T-helper 17 cell (primary cell): ENCODE results near the gene PLXNA4. TPM values are rescaled to one million over a fixed set of nuclear protein-coding genes. Genes with fewer than 3 reads are reported as not detected.

Experiments used
- ATAC-seq: fragments of 150-1000 bp; cut with Tn5 transposase; 2 replicates; pipeline ENCODE4 v1.10.0; 2021; ENCODE audit warnings: mild to moderate bottlenecking, moderate library complexity
- DNase-seq, 3 donors: peaks; one replicate each; pipeline versions ENCODE4 v3.0.0 to v3.0.0-alpha.2; 2020 to 2021
- H3K9me3 ChIP-seq: one replicate; pipeline ENCODE4 v1.7.0; 2013; ENCODE audit warnings: low read length, mild to moderate bottlenecking; ENCODE audit not compliant: control insufficient read depth, poor library complexity, severe bottlenecking
- H3K27ac Mint-ChIP-seq: one replicate; pipeline ENCODE4 v1.8.0; 2022; ENCODE audit warnings: mild to moderate bottlenecking, moderate library complexity, mixed read lengths
- H3K27me3 Mint-ChIP-seq: one replicate; pipeline ENCODE4 v1.8.0; 2022; ENCODE audit warnings: mixed read lengths
- H3K36me3 Mint-ChIP-seq: one replicate; pipeline ENCODE4 v1.8.0; 2022; ENCODE audit warnings: low read depth, mixed read lengths
- H3K4me1 Mint-ChIP-seq: one replicate; pipeline ENCODE4 v1.8.0; 2022; ENCODE audit warnings: mild to moderate bottlenecking, mixed read lengths
- H3K4me3 Mint-ChIP-seq: one replicate; pipeline ENCODE4 v1.8.0; 2022; ENCODE audit warnings: mild to moderate bottlenecking, moderate library complexity, mixed read lengths
- total RNA-seq, 4 donors: library from RNA in 2 of 4; stranded (reverse) in 2 of 4; gene quantifications; one replicate each; pipeline ENCODE4 v1.2.3 and lab custom pipeline; 2022 to 2026

Gene PLXNA4
- total RNA-seq, 2 donors from 2014 or later, result 9.5 to 11.7 TPM

GRCh38 chr7:132376361-132377013 lies 199.8 kb downstream of the PLXNA4 start:
- Mint-ChIP-seq H3K36me3 (no peaks in the 10 kb centered on the region), H3K4me3 (no peak overlapping the region), H3K27ac (no peak overlapping the region), H3K4me1 (no peaks in the 10 kb centered on the region), H3K27me3 (peaks cover 15% of the 10 kb centered on the region)
- ATAC-seq (no peak), DNase-seq (no peak)
- no peaks in the 10 kb centered on the region for H3K9me3 ChIP-seq

GRCh38 chr7:132373879-132374278 lies 202.4 kb downstream of the PLXNA4 start:
- ATAC-seq, result no peak
- H3K27me3 Mint-ChIP-seq, result peaks cover 5% of the 10 kb centered on the region
- H3K36me3 Mint-ChIP-seq, result peaks cover 5% of the 10 kb centered on the region

GRCh38 chr7:132373041-132373440 lies 203.2 kb downstream of the PLXNA4 start:
- no peak overlapping the region for H3K4me3 Mint-ChIP-seq
- H3K4me1 Mint-ChIP-seq, result peaks cover 4% of the 10 kb centered on the region

More at GRCh38 chr7:132373879-132374278, 202.4 kb downstream of the PLXNA4 start:
- no peaks in the 10 kb centered on the region for H3K9me3 ChIP-seq
- Mint-ChIP-seq H3K4me1 (peaks cover 4% of the 10 kb centered on the region), H3K4me3 (no peak overlapping the region), H3K27ac (no peak overlapping the region)
- DNase-seq, result no peak

GRCh38 chr7:132371948-132372347 lies 204.3 kb downstream of the PLXNA4 start:
- Mint-ChIP-seq H3K36me3 (peaks cover 5% of the 10 kb centered on the region), H3K4me1 (peaks cover 7% of the 10 kb centered on the region), H3K27me3 (peaks cover 5% of the 10 kb centered on the region), H3K4me3 (no peak overlapping the region), H3K27ac (no peak overlapping the region)
- no peaks in the 10 kb centered on the region for H3K9me3 ChIP-seq
- ATAC-seq (no peak), DNase-seq (no peak)

More at GRCh38 chr7:132373041-132373440, 203.2 kb downstream of the PLXNA4 start:
- Mint-ChIP-seq H3K36me3 (peaks cover 5% of the 10 kb centered on the region), H3K27ac (no peak overlapping the region), H3K27me3 (peaks cover 5% of the 10 kb centered on the region)
- DNase-seq (no peak), ATAC-seq (no peak)
- H3K9me3 ChIP-seq, result no peaks in the 10 kb centered on the region

- no peaks in the 10 kb centered on the region for H3K9me3 ChIP-seq
- no peak overlapping the region for H3K4me3 Mint-ChIP-seq
- no peak overlapping the region for H3K27ac Mint-ChIP-seq
Observed at GRCh38 chr7:132368246-132368900, 207.9 kb downstream of the PLXNA4 start.

GRCh38 chr7:132367795-132368194 lies 208.5 kb downstream of the PLXNA4 start:
- DNase-seq (no peak), ATAC-seq (no peak)
- Mint-ChIP-seq H3K27ac (no peak overlapping the region), H3K27me3 (peaks cover 21% of the 10 kb centered on the region), H3K4me1 (peaks cover 7% of the 10 kb centered on the region), H3K36me3 (peaks cover 5% of the 10 kb centered on the region), H3K4me3 (no peak overlapping the region)
- no peaks in the 10 kb centered on the region for H3K9me3 ChIP-seq

More at GRCh38 chr7:132368246-132368900, 207.9 kb downstream of the PLXNA4 start:
- DNase-seq (no peak), ATAC-seq (no peak)
- Mint-ChIP-seq H3K36me3 (peaks cover 5% of the 10 kb centered on the region), H3K27me3 (peaks cover 21% of the 10 kb centered on the region), H3K4me1 (peaks cover 7% of the 10 kb centered on the region)

GRCh38 chr7:132367004-132367403 lies 209.3 kb downstream of the PLXNA4 start:
- DNase-seq, result no peak
- peaks cover 5% of the 10 kb centered on the region for H3K36me3 Mint-ChIP-seq

GRCh38 chr7:132364226-132364625 lies 212.0 kb downstream of the PLXNA4 start:
- no peak for ATAC-seq
- H3K36me3 Mint-ChIP-seq, result no peaks in the 10 kb centered on the region
- H3K4me1 Mint-ChIP-seq, result peaks cover 6% of the 10 kb centered on the region
- no peaks in the 10 kb centered on the region for H3K9me3 ChIP-seq
- H3K4me3 Mint-ChIP-seq, result no peak overlapping the region
- no peak overlapping the region for H3K27ac Mint-ChIP-seq
- DNase-seq, result no peak
- peaks cover 31% of the 10 kb centered on the region for H3K27me3 Mint-ChIP-seq

More at GRCh38 chr7:132367004-132367403, 209.3 kb downstream of the PLXNA4 start:
- Mint-ChIP-seq H3K27ac (no peak overlapping the region), H3K4me1 (peaks cover 7% of the 10 kb centered on the region), H3K4me3 (no peak overlapping the region), H3K27me3 (peaks cover 21% of the 10 kb centered on the region)
- no peak for ATAC-seq
- H3K9me3 ChIP-seq, result no peaks in the 10 kb centered on the region

GRCh38 chr7:132362059-132362458 lies 214.2 kb downstream of the PLXNA4 start:
- no peaks in the 10 kb centered on the region for H3K9me3 ChIP-seq
- peaks cover 34% of the 10 kb centered on the region for H3K27me3 Mint-ChIP-seq
- ATAC-seq (no peak), DNase-seq (no peak)
- no peak overlapping the region for H3K4me3 Mint-ChIP-seq
- H3K36me3 Mint-ChIP-seq, result no peaks in the 10 kb centered on the region
- H3K4me1 Mint-ChIP-seq, result peaks cover 2% of the 10 kb centered on the region
- H3K27ac Mint-ChIP-seq, result no peak overlapping the region

GRCh38 chr7:132361146-132361545 lies 215.1 kb downstream of the PLXNA4 start:
- no peaks in the 10 kb centered on the region for H3K9me3 ChIP-seq
- Mint-ChIP-seq H3K27me3 (peaks cover 34% of the 10 kb centered on the region), H3K36me3 (no peaks in the 10 kb centered on the region), H3K4me1 (peaks cover 2% of the 10 kb centered on the region), H3K27ac (no peak overlapping the region), H3K4me3 (no peak overlapping the region)
- DNase-seq, result no peak
- no peak for ATAC-seq

- H3K27me3 Mint-ChIP-seq, result peaks cover 20% of the 10 kb centered on the region
- H3K4me1 Mint-ChIP-seq, result peaks cover 2% of the 10 kb centered on the region
- no peak overlapping the region for H3K27ac Mint-ChIP-seq
- no peaks in the 10 kb centered on the region for H3K9me3 ChIP-seq
- ATAC-seq (no peak), DNase-seq (no peak)
- H3K36me3 Mint-ChIP-seq, result no peaks in the 10 kb centered on the region
- no peak overlapping the region for H3K4me3 Mint-ChIP-seq
Observed at GRCh38 chr7:132359743-132360142, 216.5 kb downstream of the PLXNA4 start.

GRCh38 chr7:132355048-132355447 lies 221.2 kb downstream of the PLXNA4 start:
- Mint-ChIP-seq H3K36me3 (no peaks in the 10 kb centered on the region), H3K27me3 (peaks cover 35% of the 10 kb centered on the region), H3K27ac (no peak overlapping the region), H3K4me3 (no peak overlapping the region), H3K4me1 (no peaks in the 10 kb centered on the region)
- no peak for DNase-seq
- no peaks in the 10 kb centered on the region for H3K9me3 ChIP-seq
- no peak for ATAC-seq

- ATAC-seq, result no peak
Observed at GRCh38 chr7:132354527-132354926, 221.7 kb downstream of the PLXNA4 start.

GRCh38 chr7:132353936-132354335 lies 222.3 kb downstream of the PLXNA4 start:
- Mint-ChIP-seq H3K36me3 (no peaks in the 10 kb centered on the region), H3K4me1 (no peaks in the 10 kb centered on the region), H3K4me3 (no peak overlapping the region), H3K27me3 (peaks cover 33% of the 10 kb centered on the region), H3K27ac (no peak overlapping the region)
- DNase-seq, result no peak
- no peak for ATAC-seq
- no peaks in the 10 kb centered on the region for H3K9me3 ChIP-seq

More at GRCh38 chr7:132354527-132354926, 221.7 kb downstream of the PLXNA4 start:
- Mint-ChIP-seq H3K4me3 (no peak overlapping the region), H3K27me3 (peaks cover 33% of the 10 kb centered on the region), H3K36me3 (no peaks in the 10 kb centered on the region), H3K4me1 (no peaks in the 10 kb centered on the region), H3K27ac (no peak overlapping the region)
- DNase-seq, result no peak
- H3K9me3 ChIP-seq, result no peaks in the 10 kb centered on the region
